Measurements from ENCODE around the gene HSPA12A.

DNA sequence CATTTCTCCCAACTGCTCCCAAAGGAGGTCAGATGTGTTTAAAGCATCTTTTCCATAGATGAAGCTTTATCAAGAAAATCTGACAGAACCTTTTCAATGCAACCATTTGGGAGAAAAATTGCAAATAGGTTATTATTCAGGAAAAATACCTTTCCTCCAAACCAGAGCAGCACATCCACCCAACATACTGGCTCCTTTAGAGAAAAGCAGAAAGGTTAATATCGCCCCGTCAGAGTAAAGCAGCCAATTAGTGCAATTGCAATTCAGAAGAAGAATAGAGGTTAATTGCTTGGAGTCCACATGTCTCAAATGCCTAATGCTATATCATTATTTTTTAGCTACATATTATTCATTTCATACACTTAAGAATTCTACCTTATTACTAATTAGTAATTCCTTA lies 48.9 kb upstream of the HSPA12A start:
- TF ChIP-seq ZNF704 (tag by site-specific recombination; IDR thresholded peaks at IDR 0.05) (no peak), ZNF548 (tag by site-specific recombination; IDR thresholded peaks at IDR 0.05) (no peak)

Measured in HEK293 (cell line).